ENCODE data around the gene NT5M.

- TF ChIP-seq POLR2AphosphoS5 (IDR thresholded peaks at IDR 0.05; ENCODE audit: borderline replicate concordance, low read depth, low read length) (no peak), EZH2 (IDR thresholded peaks at IDR 0.05) (no peak), FOXP2 (optimal IDR thresholded peaks at IDR 0.05; ENCODE audit: control extremely low read depth, extremely low read length, insufficient read depth) (no peak)
Observed at GRCh38 chr17:17304521-17304985, 1.4 kb downstream of the NT5M start.
